SIG-M5 treated with dmso at 0.1 percent for 504 hours (cell line): ENCODE results near the gene P2RX1.

ENCODE experiments used
- DNase-seq: peaks from one replicate; lab custom pipeline; 2025; ENCODE audit not compliant: unreplicated experiment; lab: John Stamatoyannopoulos, UW

P2RX1 gene

DNA sequence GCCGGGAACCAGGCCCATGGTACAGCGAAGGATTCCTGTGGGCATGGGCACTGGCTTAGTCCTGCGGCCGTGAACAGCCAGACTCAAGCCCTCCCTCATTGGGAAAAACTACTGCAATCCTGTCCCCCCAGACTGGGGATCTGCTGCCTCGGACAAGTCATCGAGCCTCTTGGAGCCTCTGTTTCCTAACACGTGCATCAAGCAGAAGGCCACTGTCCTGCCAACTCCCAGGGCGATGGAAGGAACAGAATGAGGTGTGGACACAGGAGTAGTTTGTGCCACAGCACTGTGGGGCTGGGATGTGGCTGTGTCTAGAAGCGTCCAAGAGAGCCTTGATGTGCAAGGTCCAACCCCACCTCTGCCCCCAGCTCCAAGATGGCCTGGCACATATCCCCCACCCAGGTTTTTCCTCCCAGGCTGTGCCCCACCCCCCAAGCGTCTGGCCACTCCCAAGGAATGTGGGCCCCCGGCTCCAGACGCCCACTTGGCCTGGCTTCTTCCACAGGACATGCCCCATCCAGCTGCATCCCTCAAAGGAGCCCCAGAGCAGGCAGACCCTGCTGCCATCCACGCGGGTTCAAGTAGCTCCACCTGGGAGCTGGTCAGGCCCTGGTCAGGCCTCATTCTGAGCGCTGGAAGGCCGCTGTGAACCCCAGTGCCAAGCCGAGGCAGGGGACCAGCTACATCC, 26.8 kb downstream of the P2RX1 start:
- no peak for DNase-seq

DNA sequence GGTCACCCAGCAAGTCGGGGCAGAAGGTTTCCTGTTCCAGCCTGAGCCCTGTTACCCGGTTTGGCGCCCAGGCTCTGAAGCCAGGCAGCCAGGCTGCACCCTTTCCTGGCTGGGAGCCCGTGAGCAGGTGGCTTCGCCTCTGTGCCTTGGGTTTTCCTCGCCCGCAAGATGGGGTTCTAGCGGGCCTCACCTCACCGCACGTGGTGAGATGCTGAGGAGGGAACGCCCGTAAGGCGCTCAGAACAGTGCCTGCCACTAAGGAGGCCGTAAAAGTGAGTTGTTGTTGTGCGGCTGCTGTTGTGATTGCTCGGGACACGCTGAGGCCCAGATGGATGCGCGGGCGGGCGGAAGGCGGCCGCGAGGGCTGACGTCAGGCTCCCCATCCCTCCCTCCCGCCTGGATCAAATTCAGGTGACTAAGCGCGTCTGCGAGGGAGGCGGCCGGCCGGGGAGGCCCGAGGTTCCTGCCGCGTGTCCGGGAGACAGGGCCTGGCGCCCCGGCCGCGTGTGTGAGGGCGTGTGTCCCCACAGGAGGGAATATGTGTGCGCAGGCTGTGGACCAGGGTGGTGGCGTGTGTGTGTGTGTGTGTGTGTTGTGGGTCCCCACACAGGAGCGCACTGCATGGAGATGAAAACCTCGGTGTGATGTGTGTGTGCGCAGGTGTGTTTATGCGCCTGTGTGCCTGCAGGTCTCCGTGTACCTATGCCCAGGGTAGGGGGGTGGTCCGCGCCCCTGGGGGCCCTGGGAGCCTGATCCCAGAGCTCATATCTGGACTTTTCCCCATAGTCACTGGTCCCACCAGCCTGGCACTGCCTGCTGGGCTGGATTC, 27.7 kb downstream of the P2RX1 start:
- DNase-seq, result no peak

DNA sequence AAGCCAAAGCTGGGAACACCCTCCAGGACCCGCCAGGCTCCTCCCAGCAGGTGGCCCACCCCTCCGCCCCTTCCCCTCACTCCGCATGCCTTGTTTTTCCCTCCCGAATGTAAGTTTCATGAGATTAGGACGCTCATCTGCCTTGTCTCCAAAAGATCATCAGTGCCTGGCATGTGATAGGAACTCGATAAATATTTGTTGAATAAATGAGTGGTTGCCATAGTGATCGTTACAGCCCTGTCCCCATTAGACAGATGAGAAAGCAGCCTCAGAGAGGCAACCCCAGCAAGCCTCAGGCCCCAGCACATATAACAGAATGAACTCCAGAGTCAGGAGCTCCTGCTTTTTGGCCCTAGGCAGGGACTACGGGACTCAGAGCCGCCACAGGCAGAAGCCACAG, 28.5 kb downstream of the P2RX1 start:
- no peak for DNase-seq

DNA sequence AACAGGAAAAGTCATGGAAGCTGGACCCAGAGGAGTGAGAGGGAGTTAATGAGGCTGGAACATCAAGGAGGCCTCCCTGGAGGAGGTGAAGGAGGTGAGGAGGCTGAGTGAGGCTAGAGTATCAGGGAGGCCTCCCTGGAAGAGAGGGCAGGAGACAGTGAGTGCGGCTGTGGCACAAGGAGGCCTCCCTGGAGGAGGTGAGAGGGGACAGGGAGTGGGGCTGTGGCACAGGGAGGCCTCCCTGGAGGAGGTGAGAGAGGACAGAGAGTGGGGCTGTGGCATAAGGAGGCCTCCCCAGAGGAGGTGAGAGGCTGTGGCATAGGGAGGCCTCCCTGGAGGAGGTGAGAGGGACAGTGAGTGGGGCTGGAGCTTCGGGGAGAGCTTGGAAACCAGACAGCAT, 28.9 kb downstream of the P2RX1 start:
- DNase-seq, result no peak

DNA sequence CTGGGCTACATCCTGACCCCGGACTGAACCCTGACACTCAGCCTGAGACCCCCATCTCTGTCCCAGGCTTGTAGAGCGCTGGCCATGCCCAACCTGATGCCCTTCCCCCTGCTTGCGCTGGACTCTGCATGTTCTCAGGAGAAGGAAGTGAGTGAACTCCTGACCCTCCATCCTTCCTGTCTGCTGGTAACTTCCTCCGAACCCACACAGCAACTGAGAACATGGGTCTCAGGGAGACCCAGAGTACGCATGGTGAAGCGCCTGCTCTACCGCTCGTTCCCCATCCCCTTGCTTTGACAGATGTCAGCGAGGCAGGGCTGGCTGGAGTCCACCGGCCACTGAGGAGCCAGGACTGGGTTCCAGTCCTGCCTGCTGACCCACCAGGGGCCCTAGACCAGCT, 29.5 kb downstream of the P2RX1 start:
- DNase-seq, result peak; percentile 20

DNA sequence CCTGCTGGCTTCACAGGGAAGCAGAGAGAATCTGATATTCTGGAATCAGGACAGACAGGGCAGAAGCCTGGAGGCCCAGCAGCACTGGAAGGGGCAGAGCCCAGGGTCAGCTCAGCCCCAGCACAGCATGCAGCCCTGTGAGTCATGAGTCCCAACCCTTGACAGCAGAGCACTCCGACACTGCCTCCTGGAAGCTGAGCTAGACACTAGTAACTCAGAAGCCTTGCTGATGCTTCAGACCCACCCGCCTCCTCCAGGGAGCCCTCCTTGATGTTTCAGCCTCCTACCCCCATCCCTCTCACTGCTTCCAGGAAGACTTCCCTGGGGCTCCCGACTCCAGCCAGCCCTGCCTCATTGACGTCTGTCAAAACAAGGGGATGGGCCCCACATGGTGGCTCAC, 30.3 kb downstream of the P2RX1 start:
- no peak for DNase-seq

DNA sequence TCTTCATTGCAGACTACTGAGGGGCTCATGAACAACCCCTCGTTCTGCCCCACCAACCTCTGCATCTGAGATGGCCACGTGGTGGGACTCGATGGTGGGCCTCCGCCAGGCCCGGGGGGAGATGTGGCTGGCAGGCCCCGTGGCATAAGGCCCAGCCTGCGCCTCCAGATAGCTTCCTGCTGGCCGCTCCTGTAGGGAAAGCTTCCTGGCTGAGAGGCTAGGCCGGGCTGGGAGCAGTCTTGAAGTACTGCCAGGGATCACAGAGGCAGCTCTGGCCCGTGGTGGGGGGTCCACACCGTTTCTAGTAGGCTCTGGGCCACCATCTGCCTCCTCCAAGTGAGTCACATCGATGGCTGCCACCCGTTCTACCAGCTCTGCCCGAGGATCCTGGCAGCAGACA, 31.0 kb downstream of the P2RX1 start:
- no peak for DNase-seq

DNA sequence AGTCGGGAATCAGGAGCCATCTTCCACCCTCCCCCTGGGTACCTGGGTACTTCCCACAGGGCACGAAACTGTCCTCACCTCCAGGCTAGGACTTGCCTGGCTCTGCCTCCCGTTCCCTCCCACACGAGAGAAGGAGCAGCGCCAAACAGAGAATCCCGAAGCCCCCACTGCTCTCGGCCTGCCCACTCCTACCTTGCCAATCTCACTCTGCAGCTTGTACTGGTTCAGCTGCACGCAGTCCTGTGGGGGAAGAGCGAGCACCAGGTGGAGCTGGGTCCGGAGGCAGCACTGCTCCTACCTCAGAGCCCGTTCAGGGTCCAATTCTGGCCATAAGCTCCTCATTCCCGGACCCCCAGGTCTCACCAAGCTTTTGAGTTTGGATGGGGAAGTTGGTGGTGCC, 32.1 kb downstream of the P2RX1 start:
- no peak for DNase-seq

DNA sequence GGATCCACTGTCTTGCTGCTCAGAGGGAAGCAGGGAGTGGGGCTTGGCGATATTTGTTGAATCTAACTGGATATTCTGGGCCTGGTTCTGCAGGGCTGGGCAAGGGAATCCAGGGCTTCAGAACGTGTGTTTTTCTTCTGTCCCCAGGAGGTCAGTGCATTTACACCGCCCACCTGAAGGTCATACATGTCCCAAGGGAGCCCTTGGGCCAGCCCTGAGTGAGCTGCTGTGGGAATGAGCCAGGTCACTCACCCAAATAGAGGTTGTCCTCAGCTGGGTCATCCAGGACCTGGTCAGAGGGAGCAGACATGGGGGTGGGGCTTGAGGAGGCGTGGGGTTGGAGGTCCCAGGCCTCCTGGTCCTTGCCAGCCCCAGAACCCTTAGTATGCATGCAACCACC, 34.0 kb downstream of the P2RX1 start:
- DNase-seq, result no peak

DNA sequence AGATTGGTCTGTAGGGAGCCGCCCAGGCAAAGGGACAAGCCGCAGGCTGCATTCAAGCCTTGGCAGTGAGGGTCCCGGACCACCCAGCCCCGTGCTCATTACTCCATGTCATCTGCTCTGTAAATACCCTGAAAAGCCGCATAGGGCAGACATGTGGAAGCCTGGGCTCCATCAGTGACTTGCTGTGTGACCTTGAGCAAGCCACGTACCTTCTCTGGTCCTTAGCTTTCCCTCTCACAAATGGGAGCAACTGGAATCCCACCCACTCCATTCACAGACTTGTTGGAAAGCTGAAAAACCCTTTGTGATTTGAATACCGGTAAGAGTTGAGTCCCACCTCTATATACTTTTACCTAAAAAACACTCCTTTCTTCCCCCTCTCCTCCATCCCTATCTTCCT, 35.3 kb downstream of the P2RX1 start:
- DNase-seq, result no peak

DNA sequence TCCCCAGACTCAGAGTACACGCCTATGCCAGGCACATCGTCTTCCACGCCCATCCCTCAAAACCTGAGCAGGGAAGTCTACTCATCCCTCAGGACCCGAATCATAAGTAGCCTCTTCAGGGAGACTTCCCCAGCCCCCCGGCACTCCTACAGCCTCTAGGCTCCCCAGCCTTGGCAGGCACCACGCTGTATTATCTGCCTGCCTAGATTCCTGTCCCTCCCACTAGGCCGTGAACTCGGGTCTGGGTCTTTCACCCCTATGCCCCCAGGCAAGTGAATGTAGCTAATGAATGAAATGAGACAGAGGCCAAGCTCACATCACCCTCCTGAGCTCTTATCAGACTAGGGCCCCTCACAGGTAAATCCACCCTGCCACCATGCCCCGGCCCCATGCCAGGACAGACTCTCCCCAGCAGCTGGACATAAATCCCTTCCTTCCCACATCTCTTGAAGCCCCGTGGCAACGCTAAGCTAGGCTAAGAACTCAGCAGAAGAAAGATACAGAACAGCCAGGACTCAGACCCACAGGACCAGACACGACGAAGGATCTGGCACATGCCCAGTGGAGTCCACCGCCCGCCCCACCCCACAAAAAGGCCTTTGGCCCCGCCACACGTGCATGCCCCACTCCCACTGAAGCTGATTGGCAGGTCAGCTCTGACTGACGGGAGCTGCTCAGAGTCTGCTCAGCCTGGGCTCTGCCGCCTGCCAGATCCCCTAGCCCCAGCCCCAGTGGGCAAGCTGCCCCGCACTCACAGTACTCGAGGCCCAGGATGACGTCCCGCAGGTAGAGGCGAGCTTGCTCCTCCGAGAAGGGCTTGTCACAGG, 36.5 kb downstream of the P2RX1 start:
- no peak for DNase-seq

DNA sequence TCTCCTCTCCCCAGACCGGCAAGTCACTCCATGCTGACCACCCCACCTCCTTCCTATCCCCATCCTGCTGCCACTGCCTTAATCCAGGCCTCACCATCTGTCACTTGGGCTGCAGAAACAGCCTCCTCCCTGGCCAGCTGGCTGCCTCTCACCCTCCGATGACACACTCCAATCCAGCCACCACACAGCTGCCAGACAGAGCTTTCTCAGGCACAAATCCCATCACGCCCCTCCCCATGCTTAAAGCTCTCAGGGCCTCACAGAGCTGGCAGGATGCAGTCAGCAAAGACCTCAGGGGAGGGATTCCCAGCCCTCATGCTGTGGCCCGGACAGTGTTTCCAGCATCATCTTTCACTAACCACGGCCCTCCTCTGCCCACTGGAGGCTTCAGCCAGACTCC, 37.1 kb downstream of the P2RX1 start:
- DNase-seq, result no peak

DNA sequence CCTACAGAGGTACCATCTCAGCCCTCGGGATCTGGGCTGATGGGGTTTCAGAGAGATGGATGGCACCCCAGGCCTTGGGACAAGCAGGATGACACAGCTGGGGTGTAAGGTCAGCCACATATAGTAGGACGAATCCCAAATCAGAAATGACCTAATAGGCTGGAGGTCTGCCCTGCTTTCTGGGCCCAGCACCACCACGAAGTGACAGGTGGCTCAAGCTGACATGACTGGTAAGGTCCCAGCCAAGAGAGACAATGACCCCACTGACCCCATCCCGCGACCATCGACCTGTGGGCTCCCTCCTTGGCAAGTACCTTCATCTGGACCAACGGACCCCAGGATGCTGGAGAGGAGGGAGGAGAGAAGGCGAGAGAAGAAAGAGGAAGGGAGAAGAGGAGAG, 39.0 kb downstream of the P2RX1 start:
- DNase-seq, result no peak

DNA sequence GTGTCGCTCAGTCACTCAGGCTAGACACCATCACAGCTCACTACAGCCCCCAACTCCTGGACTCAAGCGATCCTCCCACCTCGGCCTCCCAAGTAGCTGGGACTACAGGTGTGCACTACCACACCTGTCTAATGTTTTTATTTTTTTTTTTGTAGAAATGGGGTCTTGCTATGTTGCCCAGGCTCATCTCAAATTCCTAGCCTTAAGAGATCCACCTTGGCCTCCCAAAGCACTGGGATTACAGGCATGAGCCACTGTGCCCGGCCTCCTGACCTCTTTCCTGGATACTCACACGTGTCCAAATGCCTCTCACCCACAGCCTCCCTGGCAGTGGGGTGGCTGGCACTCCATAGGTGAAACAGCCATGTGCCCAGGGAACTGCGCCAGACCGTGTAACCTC, 40.9 kb downstream of the P2RX1 start:
- no peak for DNase-seq

DNA sequence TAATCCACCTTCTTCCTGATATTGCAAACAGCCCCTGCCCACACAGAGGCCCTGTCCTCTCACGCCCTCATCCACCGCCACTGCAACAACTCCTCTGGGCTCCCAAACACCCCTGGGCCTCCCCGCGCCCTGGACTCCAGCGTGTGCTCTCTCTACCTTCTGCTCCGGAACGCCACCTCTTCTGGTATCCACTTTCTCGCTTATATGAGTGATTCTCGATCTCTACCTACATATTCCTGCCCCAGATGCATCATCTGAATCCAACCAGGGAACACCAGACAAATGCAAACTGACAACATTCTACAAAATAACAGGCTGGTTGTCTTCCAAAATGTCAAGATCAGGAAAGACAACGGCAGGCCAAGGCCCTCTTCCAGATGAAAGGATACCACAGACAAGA, 42.4 kb downstream of the P2RX1 start:
- no peak for DNase-seq

DNA sequence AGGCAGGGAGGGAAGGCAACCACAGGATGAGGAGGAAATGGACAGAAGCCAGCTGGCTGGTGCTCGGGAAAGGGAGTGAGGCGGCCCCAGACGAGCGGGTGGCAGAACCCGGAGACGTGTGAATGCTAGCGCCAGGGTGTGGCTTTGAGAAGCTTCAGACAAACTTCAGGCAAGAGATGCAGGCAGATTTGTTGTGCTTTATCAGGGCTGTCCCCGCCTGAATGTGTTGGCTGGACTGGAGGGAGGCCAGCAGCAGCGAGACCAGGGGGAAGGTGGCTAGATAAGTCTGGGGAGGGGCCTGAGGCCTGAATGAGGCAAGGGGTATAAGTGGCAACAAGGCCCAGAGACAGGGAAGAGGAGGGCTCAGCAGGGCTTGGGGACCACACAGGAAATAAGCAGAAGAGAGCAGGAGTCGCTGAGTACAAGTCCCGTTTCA, 45.4 kb downstream of the P2RX1 start:
- DNase-seq, result no peak

DNA sequence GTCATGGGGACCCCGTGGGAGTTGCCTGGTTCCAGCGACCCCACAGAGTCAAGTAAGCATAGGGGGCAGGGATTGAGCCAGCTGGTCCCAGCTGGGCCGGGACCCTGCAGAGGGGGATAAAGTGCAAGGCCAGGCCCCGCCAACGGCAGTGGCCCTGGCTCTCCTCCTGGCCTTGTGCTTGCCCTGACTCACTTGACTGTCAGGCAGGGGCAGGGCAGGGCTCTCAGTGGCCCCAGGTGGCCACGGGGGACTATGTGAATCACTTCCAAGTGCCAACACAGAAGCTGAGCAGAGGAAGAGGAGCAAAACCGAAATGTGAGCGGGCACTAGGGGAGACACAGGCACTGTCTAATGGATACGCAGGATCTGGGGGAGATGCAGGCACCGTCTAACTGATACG, 48.7 kb downstream of the P2RX1 start:
- DNase-seq, result no peak

DNA sequence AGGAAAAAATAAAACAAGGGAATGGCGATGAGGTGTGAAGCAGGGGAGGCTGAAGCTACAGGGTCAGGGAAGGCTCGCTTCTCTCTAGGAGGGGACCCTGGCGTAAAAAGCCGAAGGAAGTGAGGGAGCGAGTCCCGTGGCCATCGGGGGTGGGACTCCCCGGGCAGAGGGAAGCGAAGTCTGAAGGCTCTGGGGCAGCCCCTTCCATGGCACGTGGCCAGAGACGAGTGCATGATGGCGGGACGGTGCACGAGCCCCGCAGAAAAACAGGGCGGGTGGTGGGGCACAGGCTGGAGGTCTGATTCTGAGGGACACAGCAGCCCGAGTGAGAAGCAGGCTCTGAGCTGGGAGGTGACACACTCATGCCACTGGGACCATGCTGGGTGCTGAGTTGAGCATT, 49.2 kb downstream of the P2RX1 start:
- no peak for DNase-seq

DNA sequence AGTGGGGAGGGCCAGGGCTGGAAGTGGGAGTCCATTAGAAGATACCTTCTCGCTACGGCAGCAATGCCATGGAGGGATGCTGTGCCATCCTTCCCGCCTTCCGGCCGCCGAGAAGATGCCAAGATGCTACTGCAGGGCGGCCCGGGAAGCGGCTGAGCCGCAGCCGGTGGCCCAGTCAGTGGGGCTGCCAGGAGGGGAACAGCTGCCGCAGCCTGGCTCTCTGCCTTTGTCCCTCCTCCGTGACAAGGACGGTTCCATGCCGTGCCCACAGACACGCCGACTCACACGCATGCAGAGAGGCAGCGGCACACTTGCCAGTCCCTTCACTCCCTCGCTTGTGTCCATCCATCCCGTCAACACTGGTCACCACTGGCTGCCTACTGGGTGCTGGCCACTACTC, 50.0 kb downstream of the P2RX1 start:
- DNase-seq, result no peak

DNA sequence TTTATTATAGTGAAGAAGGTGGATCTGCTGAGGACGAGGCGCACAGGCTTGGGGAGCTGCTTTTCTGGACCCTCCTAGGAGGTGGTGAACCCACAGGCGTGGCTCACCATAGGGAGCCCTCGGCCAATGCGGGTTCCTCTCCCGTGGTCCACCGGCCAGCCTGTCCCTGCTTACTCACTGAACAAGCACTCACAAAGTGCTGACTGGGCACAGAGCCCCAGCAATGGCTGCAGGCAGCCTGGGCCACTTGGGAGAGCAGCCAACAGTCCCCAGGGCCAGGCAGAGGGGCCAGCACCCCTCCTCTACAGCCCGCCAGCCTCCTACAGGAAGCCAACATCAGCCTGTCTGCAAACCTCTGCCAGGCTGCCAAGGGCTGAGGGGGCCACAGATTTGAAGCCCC, 51.1 kb downstream of the P2RX1 start:
- no peak for DNase-seq

DNA sequence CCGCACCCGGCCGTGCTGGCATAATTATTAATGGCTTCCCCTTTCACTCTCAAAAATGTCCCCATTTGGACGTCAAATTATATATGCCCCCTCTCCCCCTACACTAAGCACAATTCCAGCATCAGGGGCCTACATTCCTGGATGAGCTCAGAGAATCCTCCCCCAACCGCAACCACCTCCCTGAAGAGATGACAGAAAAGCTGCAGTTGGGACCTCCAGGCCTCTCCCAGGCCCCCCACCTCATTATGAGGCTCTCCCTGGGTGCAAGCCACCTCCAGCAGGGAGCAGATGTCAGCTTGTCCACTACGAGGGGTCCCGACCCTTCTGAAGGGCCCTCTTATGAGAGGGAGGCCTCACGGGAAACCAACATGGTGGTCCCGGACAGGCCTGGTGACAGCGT, 51.7 kb downstream of the P2RX1 start:
- DNase-seq, result no peak
